ENCODE measurements around the gene INPP5E. TPM values are rescaled to one million over a fixed set of nuclear protein-coding genes. Genes with fewer than 3 reads are reported as not detected.

Gene INPP5E
- 10 to 100 TPM in 1 of 2 donors, 1 to 10 TPM in 1; 8.0 to 12.7 TPM for total RNA-seq

DNA sequence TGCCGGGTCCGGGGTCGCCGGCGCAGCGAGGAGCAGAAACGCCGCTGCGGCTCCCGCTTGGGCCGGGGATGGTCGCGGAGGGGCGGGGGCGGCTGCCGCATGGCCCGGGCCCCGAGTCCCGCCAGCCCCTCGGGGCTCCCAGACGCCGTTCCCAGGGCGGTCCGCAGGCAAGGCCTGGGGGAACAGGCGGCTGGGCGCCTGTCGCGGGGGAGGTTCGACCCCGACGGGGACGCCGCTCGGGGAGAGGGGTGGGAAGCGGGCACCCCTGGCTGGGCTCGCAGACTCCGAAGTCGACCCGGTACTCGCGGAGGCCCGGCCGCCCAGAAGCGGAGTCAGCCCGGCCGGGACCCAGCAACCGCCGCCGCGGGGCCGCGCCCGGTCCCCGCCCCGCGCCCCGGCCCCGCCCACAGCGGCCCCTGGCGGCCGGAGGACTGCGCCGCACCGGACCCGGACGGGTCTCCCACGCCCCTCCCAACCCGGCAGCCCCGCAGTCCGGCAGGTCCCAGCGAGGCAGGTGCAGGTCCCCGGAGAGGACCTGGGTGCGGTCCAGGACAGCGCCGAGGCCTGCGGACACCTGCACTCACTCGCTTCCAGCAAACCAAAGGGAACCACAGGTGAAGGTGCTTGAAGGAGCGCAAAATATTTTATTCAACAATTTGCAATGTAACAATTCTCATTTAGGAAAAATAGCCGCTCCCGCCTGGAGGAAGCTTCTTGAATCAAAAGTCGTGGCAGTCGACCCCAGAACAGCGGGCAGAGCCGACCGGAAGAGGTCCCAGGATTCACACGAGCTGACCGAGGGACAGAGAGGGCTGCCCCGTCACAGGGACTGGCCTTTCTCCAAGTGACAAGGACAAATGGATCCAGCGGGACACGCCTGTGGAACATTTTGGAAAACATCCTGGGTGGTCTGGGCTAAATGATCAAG, at the start of gene INPP5E:
Gene INPP5E (minus strand): TSS at position 365 of the 928 bp plus-strand sequence. CDS start 426 bp downstream, outside the sequence.

DNA sequence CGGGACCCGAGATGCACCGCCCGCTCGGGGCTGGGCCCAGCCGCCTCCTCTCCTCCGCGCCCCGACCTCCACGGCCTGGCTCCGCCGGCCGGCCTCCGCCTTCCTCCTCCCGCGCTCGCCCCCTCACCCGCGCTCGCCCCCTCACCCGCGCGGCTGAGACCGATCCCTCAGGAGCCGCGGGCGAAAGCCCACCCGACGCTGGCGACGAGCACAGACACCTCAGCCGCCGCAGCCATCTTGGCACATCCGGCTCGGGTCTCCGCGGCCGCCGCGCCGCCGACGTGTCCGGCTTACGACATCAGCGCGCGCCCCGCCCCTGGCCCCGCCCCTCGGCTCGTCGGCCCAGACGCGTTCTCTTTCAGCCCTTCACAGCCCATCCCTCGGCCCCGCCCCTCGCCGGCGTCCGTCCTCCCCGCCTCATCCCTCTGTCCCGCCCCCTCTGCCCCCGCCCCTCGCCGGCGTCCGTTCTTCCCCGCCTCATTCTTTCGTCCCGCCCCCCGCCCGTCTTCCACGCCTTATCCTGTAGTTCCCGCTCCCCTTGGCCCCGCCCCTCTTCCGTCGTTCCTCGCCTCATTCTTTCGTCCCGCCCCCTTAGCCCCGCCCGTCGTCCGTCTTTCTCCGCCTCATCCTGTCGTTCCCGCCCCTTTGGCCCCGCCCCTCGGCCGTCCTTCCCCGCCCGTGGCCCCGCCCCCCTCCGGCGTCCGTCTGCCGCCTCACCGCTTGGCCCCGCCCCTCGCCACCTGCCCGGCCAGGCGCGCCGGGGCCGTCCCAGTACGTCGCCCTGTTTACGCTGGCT, 43.3 kb upstream of the INPP5E start, which contains the start of gene SEC16A:
Gene SEC16A (minus strand): TSS at position 248 of the 796 bp plus-strand sequence. CDS start 5,425 bp downstream, outside the sequence.

DNA sequence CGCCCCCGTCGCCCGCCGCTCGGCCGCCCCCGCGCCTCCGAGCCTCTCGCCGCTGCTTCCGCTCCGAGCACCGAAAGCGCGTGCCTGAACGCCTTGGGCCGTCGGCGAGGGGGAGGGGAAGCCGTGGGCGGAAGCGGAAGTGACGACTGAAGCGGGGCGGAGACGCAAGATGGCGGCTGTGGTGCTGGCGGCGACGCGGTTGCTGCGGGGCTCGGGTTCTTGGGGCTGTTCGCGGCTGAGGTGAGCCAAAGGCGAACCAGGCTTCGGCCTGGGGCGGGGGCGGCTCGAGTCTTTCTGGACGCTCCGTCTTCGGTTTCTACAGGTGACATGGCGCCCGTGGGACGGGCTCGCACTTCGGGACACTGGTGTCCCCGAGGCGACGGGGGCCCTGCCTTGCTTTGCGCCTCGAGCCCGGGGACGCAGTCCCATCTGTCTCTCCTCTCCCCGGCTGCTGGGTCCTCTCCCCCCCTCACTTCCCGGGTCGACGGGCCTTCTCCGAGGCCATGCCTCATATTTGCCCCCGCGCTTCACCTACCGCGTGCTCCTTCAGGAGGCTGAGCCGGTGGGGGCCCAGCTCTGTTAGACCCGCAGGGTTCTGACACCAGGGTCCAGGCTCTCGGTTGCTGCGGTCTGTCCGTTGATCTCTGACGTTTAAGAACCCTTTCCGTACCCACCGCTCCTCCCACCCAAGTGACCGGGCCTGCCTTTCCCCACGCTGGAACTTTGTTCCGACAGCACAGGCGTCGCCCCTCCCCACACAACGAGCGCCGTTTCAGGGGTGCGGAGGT, 29.0 kb downstream of the INPP5E start, which contains the start of the genes ENTR1 and PMPCA:
Gene ENTR1 (minus strand): TSS at position 115 of the 788 bp plus-strand sequence. CDS start 217 bp downstream, outside the sequence.
Gene PMPCA (plus strand): TSS at position 159 of the 788 bp plus-strand sequence. CDS start 11 bp downstream, at position 170.

GRCh38 chr9:136400038-136400834, 39.4 kb downstream of the INPP5E start, which contains the start of gene SNAPC4:
SNAPC4 (minus strand) TSS chr9:136400170; CDS start chr9:136398428, 1,742 bp downstream.

Other genes starting within 250 kb of the INPP5E start
- not detected for gene LHX3, start 234.7 kb downstream of the INPP5E start, total RNA-seq
- 10 to 100 TPM in 1 of 2 donors, 1 to 10 TPM in 1; 9.6 to 12.3 TPM for gene QSOX2, start 194.0 kb downstream of the INPP5E start, total RNA-seq
- gene CCDC187, start 135.8 kb downstream of the INPP5E start, total RNA-seq: not detected
- 10 to 100 TPM; 19.3 to 24.6 TPM for gene GPSM1, start 112.3 kb downstream of the INPP5E start, total RNA-seq
- gene DNLZ, start 76.1 kb downstream of the INPP5E start, total RNA-seq: 1 to 10 TPM; 5.3 to 5.5 TPM
- gene CARD9, start 66.2 kb downstream of the INPP5E start, total RNA-seq: under 1 TPM; under 0.01 to 0.33 TPM
- gene SNAPC4, start 39.7 kb downstream of the INPP5E start, total RNA-seq: 10 to 100 TPM in 1 of 2 donors, 1 to 10 TPM in 1; 7.6 to 12.0 TPM
- 10 to 100 TPM; 24.4 to 54.3 TPM for gene ENTR1, start 29.2 kb downstream of the INPP5E start, total RNA-seq
- 10 to 100 TPM; 41.6 to 63.9 TPM for gene PMPCA, start 29.2 kb downstream of the INPP5E start, total RNA-seq
- gene SEC16A, start 43.2 kb upstream of the INPP5E start, total RNA-seq: 10 to 100 TPM; 19.6 to 26.6 TPM
- gene NOTCH1, start 106.2 kb upstream of the INPP5E start, total RNA-seq: 10 to 100 TPM in 1 of 2 donors, 1 to 10 TPM in 1; 9.6 to 23.0 TPM
- gene EGFL7, start 223.1 kb upstream of the INPP5E start, total RNA-seq: 10 to 100 TPM in 1 of 2 donors, 1 to 10 TPM in 1; 5.9 to 18.3 TPM
- gene AGPAT2, start 247.6 kb upstream of the INPP5E start, total RNA-seq: 10 to 100 TPM; 48.2 to 67.3 TPM

All from melanocyte of skin (primary cell).